Keratinocyte (primary cell): ENCODE results near the gene CHRNG.

Experiments
- CTCF ChIP-seq, 3 experiments: IDR thresholded peaks in 1 of 3; conservative IDR thresholded peaks in 1 of 3; optimal IDR thresholded peaks in 1 of 3; 2 replicates in 2 of 3; 3 replicates in 1 of 3; pipeline versions ENCODE3 to v1.5.1; 2011; ENCODE audit warnings: low read length in 3 of 3, mild to moderate bottlenecking in 3 of 3, moderate library complexity in 2 of 3, control low read depth in 1 of 3, inconsistent platforms in 1 of 3; ENCODE audit not compliant: insufficient read depth in 2 of 3; ENCODE audit errors: extremely low read depth in 1 of 3
- EZH2 ChIP-seq: IDR thresholded peaks from one replicate; pipeline ENCODE4 v1.6.1; 2012; ENCODE audit warnings: inconsistent platforms, mild to moderate bottlenecking, low read length, moderate library complexity

GRCh38 chr2:232537079-232537478, 2.4 kb upstream of the CHRNG start:
- TF ChIP-seq CTCF (optimal IDR thresholded peaks at IDR 0.05 in 1 of 3, IDR thresholded peaks at IDR 0.05 in 1 of 3, conservative IDR thresholded peaks at IDR 0.05 in 1 of 3; ENCODE audit: extremely low read depth in 1 of 3, insufficient read depth in 2 of 3, low read length in 3 of 3): peak; percentile 44 to 57 (median 46)
- no peak for TF ChIP-seq EZH2
